ENCODE measurements around the gene ZBTB18.

- TF ChIP-seq CTCF (IDR thresholded peaks at IDR 0.05; ENCODE audit: low read length) (no peak), EZH2 (IDR thresholded peaks at IDR 0.05; ENCODE audit: borderline replicate concordance, low read length) (no peak)
Observed at GRCh38 chr1:244066954-244067716, 16.1 kb downstream of the ZBTB18 start.

All from OCI-LY1 (cell line).